ENCODE measurements around the gene ITPR3. TPM values are rescaled to one million over a fixed set of nuclear protein-coding genes. Genes with fewer than 3 reads are reported as not detected.

ITPR3 gene
- total RNA-seq, 2 experiments from 2014 or later = 57.8 to 59.3 TPM

DNA sequence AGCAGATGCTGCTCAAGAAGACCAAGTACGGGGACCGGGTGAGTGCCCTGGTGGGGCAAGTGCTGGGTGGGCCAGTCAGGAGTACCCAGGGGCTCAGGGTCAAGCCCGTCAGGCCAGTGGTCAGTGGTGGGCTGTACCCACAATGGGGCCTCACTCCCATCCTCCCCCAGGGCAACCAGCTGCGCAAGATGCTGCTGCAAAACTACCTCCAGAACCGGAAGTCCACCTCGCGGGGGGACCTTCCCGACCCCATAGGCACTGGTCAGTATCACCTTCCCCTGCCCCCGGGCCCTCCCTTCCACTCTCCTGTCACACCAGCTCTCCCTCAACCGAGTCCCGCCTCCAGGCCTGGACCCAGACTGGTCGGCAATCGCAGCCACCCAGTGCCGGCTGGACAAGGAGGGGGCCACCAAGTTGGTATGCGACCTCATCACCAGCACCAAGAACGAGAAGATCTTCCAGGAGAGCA, 63.3 kb downstream of the ITPR3 start:
- no peak for DNase-seq
- H3K4me1 Mint-ChIP-seq (ENCODE audit: low read depth) = peaks cover 23% of the 10 kb centered on the region
- no peak for ATAC-seq
- POLR2A ChIA-PET = interaction anchor here (1.2 to 1.9 kb wide), 2 partner anchors 10 to 13 kb away, joined by 3 to 8 read pairs; no protein-coding TSS in a partner anchor
- CTCF ChIA-PET = interaction anchor here (1.2 to 2.3 kb wide), 2 partner anchors 16 to 77 kb away, joined by 3 to 20 read pairs; no protein-coding TSS in a partner anchor
- peak overlapping the region; percentile 69 for H3K27ac Mint-ChIP-seq
- H3K9me3 Mint-ChIP-seq (ENCODE audit: insufficient read depth) = no peaks in the 10 kb centered on the region
- H3K36me3 Mint-ChIP-seq (ENCODE audit: low read depth) = peaks cover 75% of the 10 kb centered on the region
- H3K27me3 Mint-ChIP-seq (ENCODE audit: low read depth) = no peaks in the 10 kb centered on the region
- H3K4me3 Mint-ChIP-seq = no peak overlapping the region

DNA sequence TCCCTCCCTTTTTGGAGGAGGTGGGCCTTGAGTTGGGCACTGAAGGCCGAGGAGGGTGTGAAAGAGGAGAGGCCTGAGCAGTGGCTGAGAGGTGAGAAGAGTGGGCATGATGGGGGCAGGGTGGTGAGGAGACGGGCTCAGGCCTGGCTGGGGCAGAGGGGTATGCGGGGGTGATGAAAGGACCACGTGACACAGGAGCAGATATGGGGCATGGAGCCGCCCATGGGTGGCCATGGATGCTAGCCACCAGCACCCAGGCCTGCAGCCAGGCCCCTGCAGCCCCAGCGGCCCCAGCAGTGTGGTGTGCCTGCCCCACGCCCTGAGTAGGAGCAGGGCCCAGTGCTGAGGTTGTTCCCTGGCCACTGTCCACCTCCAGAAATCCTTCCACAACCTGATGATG, 63.9 kb downstream of the ITPR3 start:
- H3K36me3 Mint-ChIP-seq (ENCODE audit: low read depth) = peaks cover 74% of the 10 kb centered on the region
- peaks cover 23% of the 10 kb centered on the region for H3K4me1 Mint-ChIP-seq (ENCODE audit: low read depth)
- DNase-seq = no peak
- H3K9me3 Mint-ChIP-seq (ENCODE audit: insufficient read depth) = no peaks in the 10 kb centered on the region
- H3K4me3 Mint-ChIP-seq = no peak overlapping the region
- no peak for ATAC-seq
- H3K27ac Mint-ChIP-seq = peak overlapping the region; percentile 69
- ChIA-PET POLR2A (no interaction called here), CTCF (interaction anchor here (1.2 kb wide), 1 partner anchor 77 kb away, joined by 3 read pairs; no protein-coding TSS in a partner anchor)
- H3K27me3 Mint-ChIP-seq (ENCODE audit: low read depth) = no peaks in the 10 kb centered on the region

DNA sequence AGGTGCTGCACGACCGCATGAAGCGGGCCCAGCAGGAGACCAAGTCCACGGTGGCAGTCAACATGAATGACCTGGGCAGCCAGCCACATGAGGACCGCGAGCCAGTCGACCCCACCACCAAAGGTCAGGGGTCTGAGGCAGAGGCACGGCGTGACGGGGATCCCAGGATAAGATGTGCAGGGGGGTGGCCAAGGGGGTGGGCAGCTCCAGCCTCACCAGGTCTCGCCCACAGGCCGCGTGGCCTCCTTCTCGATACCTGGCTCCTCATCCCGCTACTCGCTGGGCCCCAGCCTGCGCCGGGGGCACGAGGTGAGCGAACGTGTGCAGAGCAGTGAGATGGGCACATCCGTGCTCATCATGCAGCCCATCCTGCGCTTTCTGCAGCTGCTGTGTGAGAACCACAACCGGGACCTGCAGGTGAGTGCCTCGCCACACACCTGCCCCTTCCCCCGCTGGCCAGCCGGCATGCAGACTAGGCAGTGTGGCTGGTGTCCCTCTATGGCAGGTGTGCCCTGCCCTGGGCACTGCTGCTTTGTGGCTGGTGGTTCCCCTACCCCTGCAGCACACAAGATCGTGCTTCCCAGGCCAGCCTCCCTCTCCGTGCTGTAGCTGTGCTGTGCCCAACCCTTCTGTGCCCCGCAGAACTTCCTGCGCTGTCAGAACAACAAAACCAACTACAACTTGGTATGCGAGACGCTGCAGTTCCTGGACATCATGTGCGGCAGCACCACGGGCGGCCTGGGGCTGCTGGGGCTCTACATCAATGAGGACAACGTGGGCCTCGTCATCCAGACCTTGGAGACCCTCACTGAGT, 64.5 kb downstream of the ITPR3 start:
- H3K27me3 Mint-ChIP-seq (ENCODE audit: low read depth) = no peaks in the 10 kb centered on the region
- ChIA-PET CTCF (interaction anchor here (1.1 kb wide), 1 partner anchor 78 kb away, joined by 3 read pairs; no protein-coding TSS in a partner anchor), POLR2A (no interaction called here)
- DNase-seq (no peak), ATAC-seq (no peak)
- H3K4me3 Mint-ChIP-seq = no peak overlapping the region
- no peaks in the 10 kb centered on the region for H3K9me3 Mint-ChIP-seq (ENCODE audit: insufficient read depth)
- peaks cover 73% of the 10 kb centered on the region for H3K36me3 Mint-ChIP-seq (ENCODE audit: low read depth)
- peaks cover 24% of the 10 kb centered on the region for H3K4me1 Mint-ChIP-seq (ENCODE audit: low read depth)
- no peak overlapping the region for H3K27ac Mint-ChIP-seq

- DNase-seq = no peak
- H3K9me3 Mint-ChIP-seq (ENCODE audit: insufficient read depth) = no peaks in the 10 kb centered on the region
- no peak for ATAC-seq
Measured at GRCh38 chr6:33686225-33686924, 65.3 kb downstream of the ITPR3 start.

DNA sequence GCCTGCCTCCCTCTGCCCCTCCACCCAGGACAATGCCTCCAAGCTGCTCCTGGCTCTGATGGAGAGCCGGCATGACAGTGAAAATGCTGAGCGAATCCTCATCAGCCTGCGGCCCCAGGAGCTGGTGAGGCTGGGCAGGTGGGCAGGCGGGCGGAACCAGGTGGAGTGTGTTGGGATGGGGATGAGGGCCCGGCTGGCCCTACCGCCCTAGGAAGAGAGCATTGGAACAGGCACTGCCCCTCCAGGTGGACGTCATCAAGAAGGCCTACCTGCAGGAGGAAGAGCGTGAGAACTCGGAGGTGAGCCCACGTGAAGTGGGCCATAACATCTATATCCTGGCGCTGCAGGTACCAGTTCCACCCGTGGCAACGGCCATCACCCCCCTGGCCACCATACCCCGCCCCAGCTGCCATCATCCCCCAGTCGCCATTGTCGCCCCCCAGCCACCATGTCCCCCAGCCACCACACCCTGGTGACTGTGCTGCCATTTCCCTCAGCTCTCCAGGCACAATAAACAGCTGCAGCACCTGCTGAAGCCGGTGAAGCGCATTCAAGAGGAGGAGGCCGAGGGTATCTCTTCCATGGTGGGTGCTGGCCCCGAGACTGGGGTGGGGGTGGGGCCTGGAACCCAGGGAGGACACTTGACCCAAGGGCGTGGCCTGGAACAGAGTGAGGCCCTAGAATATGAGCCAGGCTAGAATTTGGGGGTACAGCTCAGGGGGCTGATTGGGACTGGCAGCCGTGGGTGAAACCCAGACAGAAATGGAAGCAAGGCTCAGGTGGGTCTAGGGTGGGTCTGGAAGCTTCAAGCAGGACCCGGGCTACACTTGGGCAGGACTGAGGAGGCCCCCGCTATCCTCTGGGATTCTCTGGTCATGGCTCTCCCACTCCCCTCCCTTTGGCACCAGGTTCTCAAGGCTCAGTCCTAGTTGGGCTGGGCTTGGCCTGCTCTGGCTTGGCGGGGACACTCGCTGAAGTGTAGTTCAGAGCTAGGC, 66.2 kb downstream of the ITPR3 start:
- ATAC-seq = no peak
- H3K36me3 Mint-ChIP-seq (ENCODE audit: low read depth) = peaks cover 80% of the 10 kb centered on the region
- peaks cover 40% of the 10 kb centered on the region for H3K4me1 Mint-ChIP-seq (ENCODE audit: low read depth)
- H3K27ac Mint-ChIP-seq = no peak overlapping the region
- no peak for DNase-seq
- H3K9me3 Mint-ChIP-seq (ENCODE audit: insufficient read depth) = no peaks in the 10 kb centered on the region
- ChIA-PET POLR2A (no interaction called here), CTCF (interaction anchor here (1.1 kb wide), 1 partner anchor 80 kb away, joined by 3 read pairs; no protein-coding TSS in a partner anchor)
- no peaks in the 10 kb centered on the region for H3K27me3 Mint-ChIP-seq (ENCODE audit: low read depth)
- no peak overlapping the region for H3K4me3 Mint-ChIP-seq

More at GRCh38 chr6:33686225-33686924, 65.3 kb downstream of the ITPR3 start:
- Mint-ChIP-seq H3K27ac (no peak overlapping the region), H3K4me1 (ENCODE audit: low read depth) (peaks cover 32% of the 10 kb centered on the region), H3K27me3 (ENCODE audit: low read depth) (no peaks in the 10 kb centered on the region), H3K36me3 (ENCODE audit: low read depth) (peaks cover 75% of the 10 kb centered on the region), H3K4me3 (no peak overlapping the region)
- ChIA-PET POLR2A (no interaction called here), CTCF (interaction anchor here (1.1 kb wide), 1 partner anchor 79 kb away, joined by 3 read pairs; no protein-coding TSS in a partner anchor)

DNA sequence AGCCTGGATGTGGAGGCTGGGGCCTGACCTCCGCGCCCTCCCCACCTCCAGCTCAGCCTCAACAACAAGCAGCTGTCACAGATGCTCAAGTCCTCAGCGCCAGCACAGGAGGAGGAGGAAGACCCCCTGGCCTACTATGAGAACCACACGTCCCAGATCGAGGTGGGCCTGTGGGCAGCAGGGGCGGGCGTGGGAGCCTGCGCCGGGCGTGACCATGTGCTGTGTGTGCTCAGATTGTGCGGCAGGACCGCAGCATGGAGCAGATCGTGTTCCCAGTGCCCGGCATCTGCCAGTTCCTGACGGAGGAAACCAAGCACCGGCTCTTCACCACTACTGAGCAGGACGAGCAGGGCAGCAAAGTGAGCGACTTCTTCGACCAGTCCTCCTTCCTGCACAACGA, 66.9 kb downstream of the ITPR3 start:
- POLR2A ChIA-PET = no interaction called here
- Mint-ChIP-seq H3K4me1 (ENCODE audit: low read depth) (peaks cover 40% of the 10 kb centered on the region), H3K27ac (no peak overlapping the region), H3K36me3 (ENCODE audit: low read depth) (peaks cover 83% of the 10 kb centered on the region), H3K9me3 (ENCODE audit: insufficient read depth) (no peaks in the 10 kb centered on the region), H3K4me3 (no peak overlapping the region), H3K27me3 (ENCODE audit: low read depth) (no peaks in the 10 kb centered on the region)
- CTCF ChIA-PET = no interaction called here
- ATAC-seq (no peak), DNase-seq (no peak)

DNA sequence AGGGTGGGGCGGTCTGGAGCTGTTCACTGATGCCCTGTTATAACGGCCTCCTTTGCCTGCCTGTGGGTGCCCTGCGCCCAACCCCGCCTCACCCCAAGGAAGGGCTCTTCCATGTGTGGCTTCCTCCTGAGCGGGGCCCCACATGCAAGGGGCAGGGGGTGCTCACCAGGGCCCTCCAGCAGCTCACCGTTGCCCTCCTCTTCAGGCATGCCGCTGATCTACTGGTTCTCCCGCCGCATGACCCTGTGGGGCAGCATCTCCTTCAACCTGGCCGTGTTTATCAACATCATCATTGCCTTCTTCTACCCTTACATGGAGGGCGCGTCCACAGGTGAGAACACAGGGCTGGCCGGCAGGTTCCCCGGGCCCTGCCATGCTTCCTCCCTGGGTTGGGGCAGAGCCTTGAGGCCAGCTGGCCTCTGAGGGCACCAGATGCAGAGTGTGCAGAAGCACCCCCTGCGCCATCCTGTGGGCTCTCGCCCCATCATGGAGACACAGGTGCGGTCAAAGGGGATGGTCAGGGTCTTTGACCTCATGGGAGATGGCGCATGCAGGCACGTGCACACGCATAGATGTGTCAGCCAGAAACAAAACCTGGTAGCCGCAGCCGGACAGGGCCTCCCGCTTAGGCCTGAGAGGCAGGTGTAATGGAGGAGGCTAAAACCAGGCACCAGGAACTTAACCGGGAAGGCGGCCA, 67.5 kb downstream of the ITPR3 start:
- POLR2A ChIA-PET = no interaction called here
- no peak overlapping the region for H3K27ac Mint-ChIP-seq
- H3K36me3 Mint-ChIP-seq (ENCODE audit: low read depth) = peaks cover 84% of the 10 kb centered on the region
- peaks cover 40% of the 10 kb centered on the region for H3K4me1 Mint-ChIP-seq (ENCODE audit: low read depth)
- H3K27me3 Mint-ChIP-seq (ENCODE audit: low read depth) = no peaks in the 10 kb centered on the region
- H3K9me3 Mint-ChIP-seq (ENCODE audit: insufficient read depth) = no peaks in the 10 kb centered on the region
- H3K4me3 Mint-ChIP-seq = no peak overlapping the region
- no peak for ATAC-seq
- CTCF ChIA-PET = no interaction called here
- no peak for DNase-seq

GRCh38 chr6:33689148-33689494, 68.0 kb downstream of the ITPR3 start:
- Mint-ChIP-seq H3K9me3 (ENCODE audit: insufficient read depth) (no peaks in the 10 kb centered on the region), H3K27me3 (ENCODE audit: low read depth) (no peaks in the 10 kb centered on the region), H3K36me3 (ENCODE audit: low read depth) (peaks cover 84% of the 10 kb centered on the region), H3K4me1 (ENCODE audit: low read depth) (peaks cover 40% of the 10 kb centered on the region), H3K4me3 (no peak overlapping the region), H3K27ac (no peak overlapping the region)
- DNase-seq (no peak), ATAC-seq (no peak)
- ChIA-PET POLR2A (no interaction called here), CTCF (no interaction called here)

DNA sequence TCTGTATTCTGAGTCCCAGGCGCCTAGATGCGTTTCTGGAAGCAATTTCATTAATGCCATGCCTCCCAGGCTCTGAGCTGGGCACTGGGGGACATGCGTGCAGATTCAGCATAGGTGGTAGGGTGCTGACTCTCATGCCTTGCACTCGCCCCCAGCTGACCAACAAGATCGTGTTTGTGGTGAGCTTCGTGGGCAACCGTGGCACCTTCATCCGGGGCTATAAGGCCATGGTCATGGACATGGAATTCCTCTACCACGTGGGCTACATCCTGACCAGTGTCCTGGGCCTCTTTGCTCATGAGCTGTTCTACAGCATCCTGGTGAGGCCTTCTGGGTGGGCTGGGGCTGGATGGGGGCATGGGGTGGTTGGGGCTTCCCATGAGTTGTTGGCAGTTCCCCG, 68.8 kb downstream of the ITPR3 start:
- Mint-ChIP-seq H3K27me3 (ENCODE audit: low read depth) (no peaks in the 10 kb centered on the region), H3K4me1 (ENCODE audit: low read depth) (peaks cover 44% of the 10 kb centered on the region), H3K4me3 (no peak overlapping the region), H3K9me3 (ENCODE audit: insufficient read depth) (no peaks in the 10 kb centered on the region), H3K36me3 (ENCODE audit: low read depth) (peaks cover 84% of the 10 kb centered on the region), H3K27ac (peak overlapping the region; percentile 30)
- ChIA-PET POLR2A (no interaction called here), CTCF (interaction anchor here (1.3 to 5.3 kb wide), 3 partner anchors 11 to 106 kb away, joined by 3 to 19 read pairs (median 9); partner anchors contain the start of gene UQCC2)
- ATAC-seq (no peak), DNase-seq (no peak)

DNA sequence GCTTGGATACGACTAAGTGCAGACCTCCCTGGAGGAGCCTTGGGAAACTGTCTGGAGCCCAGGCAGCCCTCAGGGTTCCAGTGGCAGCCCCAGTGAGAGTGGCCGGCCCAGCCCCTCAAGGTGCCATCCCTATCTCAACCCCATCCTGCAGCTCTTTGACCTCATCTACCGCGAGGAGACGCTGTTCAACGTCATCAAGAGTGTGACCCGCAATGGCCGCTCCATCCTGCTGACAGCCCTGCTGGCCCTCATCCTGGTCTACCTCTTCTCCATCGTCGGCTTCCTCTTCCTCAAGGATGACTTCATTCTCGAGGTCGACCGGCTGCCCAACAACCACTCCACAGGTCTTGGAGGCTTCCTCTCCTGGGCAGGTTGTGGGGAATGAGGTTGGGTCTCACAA, 69.6 kb downstream of the ITPR3 start:
- peak overlapping the region; percentile 71 for H3K27ac Mint-ChIP-seq
- H3K36me3 Mint-ChIP-seq (ENCODE audit: low read depth) = peaks cover 81% of the 10 kb centered on the region

More for the DNA sequence above, 69.6 kb downstream of the ITPR3 start:
- Mint-ChIP-seq H3K27me3 (ENCODE audit: low read depth) (no peaks in the 10 kb centered on the region), H3K4me1 (ENCODE audit: low read depth) (peaks cover 52% of the 10 kb centered on the region), H3K4me3 (no peak overlapping the region), H3K9me3 (ENCODE audit: insufficient read depth) (no peaks in the 10 kb centered on the region)
- ChIA-PET POLR2A (no interaction called here), CTCF (interaction anchor here (1.3 to 5.3 kb wide), 3 partner anchors 10 to 107 kb away, joined by 3 to 19 read pairs (median 9); partner anchors contain the start of gene UQCC2)
- DNase-seq (no peak), ATAC-seq (no peak)

Data from activated CD8-positive, alpha-beta T cell treated with anti-CD3 and anti-CD28 coated beads, Interleukin-2, amount 10 ng/mL, durations not matched to agents 7 days and 5 days (primary cell).